Tibial nerve (tissue), 4 donors: Measurements from ENCODE around the gene LRP6. TPM values are rescaled to one million over a fixed set of nuclear protein-coding genes. Genes with fewer than 3 reads are reported as not detected.

Experiments used
- DNase-seq, 2 donors: peaks; one replicate each; pipeline ENCODE4 v3.0.0-alpha.2; 2019; ENCODE audit warnings: low spot score in 2 of 2
- H3K27ac ChIP-seq, 4 donors: fragments of 200-600 bp; sonication (generic) in 3 of 4; one replicate each; pipeline ENCODE4 v1.5.1; 2017 to 2019; ENCODE audit warnings: mild to moderate bottlenecking in 1 of 4
- H3K27me3 ChIP-seq, 2 donors: fragments of 200-600 bp; sonication (generic) in 1 of 2; one replicate each; pipeline versions ENCODE4 v1.5.1 to v1.6.0; 2017 to 2019
- H3K36me3 ChIP-seq, 3 donors: fragments of 200-600 bp; sonication (generic); one replicate each; pipeline ENCODE4 v1.5.1; 2018 to 2019
- H3K4me1 ChIP-seq, 4 donors: fragments of 200-600 bp; sonication (generic) in 3 of 4; one replicate each; pipeline ENCODE4 v1.5.1; 2017 to 2019
- H3K4me3 ChIP-seq, 4 donors: fragments of 200-600 bp; sonication (generic) in 3 of 4; one replicate each; pipeline ENCODE4 v1.5.1; 2017 to 2019; ENCODE audit warnings: mild to moderate bottlenecking in 1 of 4, moderate library complexity in 1 of 4
- H3K9me3 ChIP-seq, 4 donors: fragments of 200-600 bp; sonication (generic) in 3 of 4; one replicate each; pipeline ENCODE4 v1.5.1; 2017 to 2019
- EP300 ChIP-seq, 2 donors: sonication (generic); formaldehyde crosslinking; IDR thresholded peaks; one replicate each; pipeline ENCODE4 v1.6.1; 2017; ENCODE audit warnings: antibody characterized with exemption in 2 of 2, mild to moderate bottlenecking in 1 of 2
- POLR2A ChIP-seq, 2 donors: fragments of 450-650 bp; IDR thresholded peaks; one replicate each; pipeline ENCODE4 v1.6.1; 2017; ENCODE audit warnings: antibody characterized with exemption in 2 of 2, mild to moderate bottlenecking in 2 of 2, moderate library complexity in 2 of 2
- WGBS, 2 donors: methylation state at CpG; one replicate each; pipeline ENCODE4 v1.1.5; 2018; 5-methylcytosine and 5-hydroxymethylcytosine counted together
- total RNA-seq, 4 donors: library from RNA; depleted of rRNA; stranded (reverse); fragments of >200 nt; gene quantifications; one replicate each; pipeline ENCODE4 v1.1.0, GENCODE V29; 2016
- TF ChIP-seq, protein P1 (sequence below), 5 experiments: fragments of 200-600 bp in 3 of 5; fragments of 450-650 bp in 2 of 5; sonication (generic) in 3 of 5; IDR thresholded peaks; one replicate each; pipeline ENCODE4 v1.5.1; 2016 to 2019; ENCODE audit warnings: antibody characterized with exemption in 5 of 5, mild to moderate bottlenecking in 3 of 5, moderate library complexity in 2 of 5

LRP6 gene
- total RNA-seq, 4 donors from 2014 or later, result 30.6 to 64.5 (median 44.9) TPM

DNA sequence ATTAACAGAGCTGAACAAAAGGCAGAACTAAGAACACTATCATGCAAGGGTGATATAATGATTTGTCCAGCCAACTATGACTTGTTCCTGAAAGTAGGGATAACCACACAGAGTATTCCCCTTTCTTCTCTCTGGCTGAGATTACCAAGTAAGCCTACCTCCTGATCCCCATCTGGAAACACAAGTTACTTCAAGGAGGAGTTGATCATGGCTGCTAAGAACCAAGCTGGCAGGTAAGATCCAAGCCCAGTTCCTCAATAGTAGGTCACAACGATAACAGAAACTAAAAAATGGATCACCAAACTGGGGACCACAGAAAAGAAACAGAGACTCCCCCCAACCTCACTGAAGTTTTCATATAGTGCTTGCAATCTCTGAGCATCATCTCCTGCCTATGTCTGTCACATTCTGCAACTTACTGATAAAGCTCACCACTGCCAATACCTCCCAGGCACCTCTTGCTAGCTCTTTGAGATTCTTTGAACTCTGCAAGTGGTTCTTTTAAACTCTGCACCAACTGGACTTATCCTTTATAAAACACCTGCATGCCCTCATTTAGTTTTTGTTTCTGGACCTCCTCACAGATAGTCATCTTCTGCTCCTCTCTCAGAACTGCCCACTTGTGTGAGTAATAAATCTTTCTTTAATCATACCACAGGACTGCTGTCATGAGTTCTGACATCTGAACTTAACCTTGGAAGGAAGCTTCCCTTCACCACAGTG is 76.6 kb downstream of the LRP6 start:
- no peaks in the 10 kb centered on the region for H3K27me3 ChIP-seq
- H3K9me3 ChIP-seq, result peaks cover 0 to 9% (median 4%) of the 10 kb centered on the region in 4 donors
- 94 to 100% methylated on average over 1 of the region's 1 CpG for WGBS, 2 donors
- H3K36me3 ChIP-seq, result no peaks in the 10 kb centered on the region
- H3K4me3 ChIP-seq, result no peak overlapping the region
- DNase-seq, result no peak
- no peaks in the 10 kb centered on the region for H3K4me1 ChIP-seq
- TF ChIP-seq POLR2A (IDR thresholded peaks at IDR 0.05) (no peak), EP300 (IDR thresholded peaks at IDR 0.05) (no peak)
- TF ChIP-seq, protein P1, sequence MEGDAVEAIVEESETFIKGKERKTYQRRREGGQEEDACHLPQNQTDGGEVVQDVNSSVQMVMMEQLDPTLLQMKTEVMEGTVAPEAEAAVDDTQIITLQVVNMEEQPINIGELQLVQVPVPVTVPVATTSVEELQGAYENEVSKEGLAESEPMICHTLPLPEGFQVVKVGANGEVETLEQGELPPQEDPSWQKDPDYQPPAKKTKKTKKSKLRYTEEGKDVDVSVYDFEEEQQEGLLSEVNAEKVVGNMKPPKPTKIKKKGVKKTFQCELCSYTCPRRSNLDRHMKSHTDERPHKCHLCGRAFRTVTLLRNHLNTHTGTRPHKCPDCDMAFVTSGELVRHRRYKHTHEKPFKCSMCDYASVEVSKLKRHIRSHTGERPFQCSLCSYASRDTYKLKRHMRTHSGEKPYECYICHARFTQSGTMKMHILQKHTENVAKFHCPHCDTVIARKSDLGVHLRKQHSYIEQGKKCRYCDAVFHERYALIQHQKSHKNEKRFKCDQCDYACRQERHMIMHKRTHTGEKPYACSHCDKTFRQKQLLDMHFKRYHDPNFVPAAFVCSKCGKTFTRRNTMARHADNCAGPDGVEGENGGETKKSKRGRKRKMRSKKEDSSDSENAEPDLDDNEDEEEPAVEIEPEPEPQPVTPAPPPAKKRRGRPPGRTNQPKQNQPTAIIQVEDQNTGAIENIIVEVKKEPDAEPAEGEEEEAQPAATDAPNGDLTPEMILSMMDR (IDR thresholded peaks at IDR 0.05), result no peak
- no peak overlapping the region for H3K27ac ChIP-seq

DNA sequence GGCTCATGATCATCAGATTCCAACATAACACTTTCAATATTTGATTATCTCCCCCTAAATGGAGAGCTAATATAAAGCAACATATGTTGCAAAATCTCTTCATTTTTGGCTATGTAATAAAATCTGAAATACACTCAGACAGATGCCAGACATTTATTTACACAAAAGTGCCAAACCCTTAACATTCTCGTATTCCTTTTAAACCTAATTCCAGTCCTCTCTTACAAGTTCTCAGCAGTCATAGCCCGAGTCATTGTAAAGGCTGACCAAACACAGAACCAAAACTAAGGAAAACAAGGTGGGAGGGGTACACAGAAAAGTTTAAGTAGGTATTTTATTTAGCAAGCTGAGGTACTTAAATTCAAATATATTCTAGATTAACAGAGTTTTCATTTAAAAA is 81.4 kb downstream of the LRP6 start:
- 60 to 68% methylated on average over 2 of the region's 2 CpGs for WGBS, 2 donors
- Histone ChIP-seq H3K36me3 (peaks cover 0 to 4% (median 0%) of the 10 kb centered on the region in 3 donors), H3K27ac (no peak overlapping the region), H3K9me3 (no peaks in the 10 kb centered on the region), H3K4me3 (no peak overlapping the region), H3K27me3 (no peaks in the 10 kb centered on the region), H3K4me1 (peaks cover 0 to 33% (median 19%) of the 10 kb centered on the region in 4 donors)
- TF ChIP-seq EP300 (IDR thresholded peaks at IDR 0.05) (no peak), POLR2A (IDR thresholded peaks at IDR 0.05) (no peak)
- TF ChIP-seq, protein P1 (IDR thresholded peaks at IDR 0.05), result no peak
- no peak for DNase-seq

DNA sequence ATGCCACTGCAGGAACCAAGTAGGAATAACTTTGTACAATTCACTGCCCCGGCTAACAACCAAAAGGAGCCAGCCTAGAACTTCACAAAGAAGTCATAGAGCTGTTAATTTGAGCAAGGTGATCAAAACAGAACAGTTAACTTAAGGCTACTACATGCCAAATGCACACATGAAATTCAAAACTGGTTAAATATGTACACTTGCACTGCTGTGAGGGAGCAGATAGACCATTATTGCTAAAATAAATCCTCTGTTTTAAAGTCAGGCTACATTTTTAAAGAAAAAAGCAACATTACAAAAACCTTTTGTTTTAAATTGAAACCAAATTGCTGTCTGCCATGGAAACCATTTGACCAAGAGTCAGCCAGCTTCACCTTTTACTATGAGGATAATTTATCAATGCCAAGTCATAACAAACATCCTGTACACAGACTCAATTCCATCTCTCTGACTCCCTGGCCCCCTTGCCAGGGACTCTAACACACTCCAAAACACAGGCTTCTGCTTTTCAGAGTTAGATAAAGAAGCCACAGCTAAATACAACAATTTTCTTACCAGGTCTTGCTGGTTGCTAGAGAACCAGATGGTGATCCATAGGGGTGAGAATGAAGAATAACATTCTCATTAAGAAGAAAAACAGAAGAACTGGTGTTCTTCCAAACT is 84.0 kb downstream of the LRP6 start:
- H3K27me3 ChIP-seq, result no peaks in the 10 kb centered on the region
- no peaks in the 10 kb centered on the region for H3K9me3 ChIP-seq
- no peak for DNase-seq
- WGBS, 2 donors, result 26 to 35% methylated on average over 1 of the region's 1 CpG
- H3K4me1 ChIP-seq, result peaks cover 0 to 43% (median 21%) of the 10 kb centered on the region in 4 donors
- H3K4me3 ChIP-seq, result no peak overlapping the region
- TF ChIP-seq, protein P1 (IDR thresholded peaks at IDR 0.05), result no peak
- H3K27ac ChIP-seq, result peak overlapping the region in 2 of 4 donors; percentile 66 to 68
- H3K36me3 ChIP-seq, result peaks cover 0 to 6% (median 0%) of the 10 kb centered on the region in 3 donors

DNA sequence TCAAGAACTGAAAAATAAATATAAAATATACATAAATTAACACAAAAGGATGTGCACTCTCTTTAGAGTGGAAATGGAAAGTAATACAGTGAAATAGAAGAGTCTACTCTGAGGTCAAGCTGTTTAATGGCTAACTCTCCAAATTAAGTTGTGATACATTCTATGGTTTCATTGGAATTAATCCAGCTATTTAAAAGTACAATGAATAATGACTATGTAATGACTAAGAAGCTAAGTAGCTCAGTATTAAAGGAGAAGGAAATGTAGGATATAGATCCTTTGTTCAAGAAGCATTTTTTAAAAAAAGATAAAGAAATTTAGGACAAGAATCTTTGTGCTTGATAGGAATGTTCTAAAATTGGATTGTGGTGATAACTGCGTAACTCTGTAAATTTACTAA is 85.3 kb downstream of the LRP6 start:
- Histone ChIP-seq H3K27me3 (no peaks in the 10 kb centered on the region), H3K4me1 (peaks cover 0 to 43% (median 21%) of the 10 kb centered on the region in 4 donors)
- 79% methylated on average over 1 of the region's 1 CpG for WGBS, 2 donors

More for the DNA sequence above, 85.3 kb downstream of the LRP6 start:
- TF ChIP-seq EP300 (IDR thresholded peaks at IDR 0.05) (no peak), POLR2A (IDR thresholded peaks at IDR 0.05) (no peak)
- TF ChIP-seq, protein P1 (IDR thresholded peaks at IDR 0.05), result no peak
- H3K27ac ChIP-seq, result no peak overlapping the region
- DNase-seq, result no peak
- H3K9me3 ChIP-seq, result no peaks in the 10 kb centered on the region
- H3K36me3 ChIP-seq, result peaks cover 0 to 17% (median 0%) of the 10 kb centered on the region in 3 donors
- no peak overlapping the region for H3K4me3 ChIP-seq
